GM12864 (cell line): ENCODE measurements around the gene OR2V2.
"Not testable (repeated sequence)": the region's sequence is repeated elsewhere in the genome, so short reads cannot be mapped to it uniquely, and the experiment has no call there.

ENCODE experiments used
- DNase-seq: peaks from one replicate; pipeline ENCODE4 v3.0.0-alpha.2; 2011; ENCODE audit warnings: low read depth
- H3K4me3 ChIP-seq: 2 replicates; pipeline ENCODE4 v1.5.1; 2011; ENCODE audit warnings: mild to moderate bottlenecking, low read depth, low read length, control low read depth
- TF ChIP-seq, protein P1 (sequence below): IDR thresholded peaks from 2 replicates; pipeline ENCODE4 v1.5.1; 2011; ENCODE audit warnings: low read depth, mild to moderate bottlenecking, moderate library complexity, low read length, control low read depth, inconsistent platforms; ENCODE audit errors: missing control alignments

OR2V2 gene

DNA sequence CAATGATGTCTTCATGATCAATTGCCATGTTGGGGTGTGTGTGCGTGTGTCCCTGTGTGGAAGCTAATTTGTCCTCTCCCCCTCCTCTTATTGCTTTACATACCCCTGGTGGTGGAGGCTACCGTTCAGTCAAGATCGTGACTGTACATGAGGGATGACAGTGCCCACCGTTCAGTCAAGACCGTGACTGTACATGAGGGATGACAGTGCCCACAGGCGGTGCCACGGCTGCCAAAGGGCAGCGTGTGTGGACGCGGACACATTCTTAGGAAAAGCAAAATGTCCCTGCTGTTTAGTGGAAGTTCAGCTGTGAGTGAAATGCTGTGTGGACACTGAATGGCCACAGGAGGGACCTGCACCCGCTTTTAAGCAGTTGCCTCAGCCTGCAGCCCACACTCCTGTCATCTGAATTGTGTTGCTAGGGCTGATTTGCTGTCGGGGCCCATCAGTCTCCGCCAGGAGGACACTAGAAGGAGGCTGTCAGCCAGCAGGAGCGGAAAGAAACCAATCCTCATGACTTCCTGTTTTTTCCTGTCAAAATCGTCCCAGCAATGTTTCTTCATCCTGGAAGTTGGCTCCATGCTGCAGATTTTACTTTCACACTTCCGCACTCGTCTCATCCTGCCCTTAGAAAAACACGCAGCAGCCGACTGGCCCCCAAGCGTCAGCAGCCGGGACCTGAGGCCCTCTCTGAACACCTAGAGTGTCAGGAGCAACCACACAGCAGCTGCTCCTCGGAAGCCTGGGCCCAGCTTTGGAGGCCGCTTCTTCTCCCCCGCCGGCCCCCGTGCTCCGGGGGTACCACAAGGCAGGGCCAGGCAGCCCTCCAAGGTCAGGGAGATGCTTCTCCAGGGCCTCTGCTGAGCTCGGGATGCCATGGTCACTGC lies 25.5 kb upstream of the OR2V2 start:
- TF ChIP-seq, protein P1, sequence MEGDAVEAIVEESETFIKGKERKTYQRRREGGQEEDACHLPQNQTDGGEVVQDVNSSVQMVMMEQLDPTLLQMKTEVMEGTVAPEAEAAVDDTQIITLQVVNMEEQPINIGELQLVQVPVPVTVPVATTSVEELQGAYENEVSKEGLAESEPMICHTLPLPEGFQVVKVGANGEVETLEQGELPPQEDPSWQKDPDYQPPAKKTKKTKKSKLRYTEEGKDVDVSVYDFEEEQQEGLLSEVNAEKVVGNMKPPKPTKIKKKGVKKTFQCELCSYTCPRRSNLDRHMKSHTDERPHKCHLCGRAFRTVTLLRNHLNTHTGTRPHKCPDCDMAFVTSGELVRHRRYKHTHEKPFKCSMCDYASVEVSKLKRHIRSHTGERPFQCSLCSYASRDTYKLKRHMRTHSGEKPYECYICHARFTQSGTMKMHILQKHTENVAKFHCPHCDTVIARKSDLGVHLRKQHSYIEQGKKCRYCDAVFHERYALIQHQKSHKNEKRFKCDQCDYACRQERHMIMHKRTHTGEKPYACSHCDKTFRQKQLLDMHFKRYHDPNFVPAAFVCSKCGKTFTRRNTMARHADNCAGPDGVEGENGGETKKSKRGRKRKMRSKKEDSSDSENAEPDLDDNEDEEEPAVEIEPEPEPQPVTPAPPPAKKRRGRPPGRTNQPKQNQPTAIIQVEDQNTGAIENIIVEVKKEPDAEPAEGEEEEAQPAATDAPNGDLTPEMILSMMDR: peak; percentile 4
- no peak overlapping the region for H3K4me3 ChIP-seq
- no peak for DNase-seq

DNA sequence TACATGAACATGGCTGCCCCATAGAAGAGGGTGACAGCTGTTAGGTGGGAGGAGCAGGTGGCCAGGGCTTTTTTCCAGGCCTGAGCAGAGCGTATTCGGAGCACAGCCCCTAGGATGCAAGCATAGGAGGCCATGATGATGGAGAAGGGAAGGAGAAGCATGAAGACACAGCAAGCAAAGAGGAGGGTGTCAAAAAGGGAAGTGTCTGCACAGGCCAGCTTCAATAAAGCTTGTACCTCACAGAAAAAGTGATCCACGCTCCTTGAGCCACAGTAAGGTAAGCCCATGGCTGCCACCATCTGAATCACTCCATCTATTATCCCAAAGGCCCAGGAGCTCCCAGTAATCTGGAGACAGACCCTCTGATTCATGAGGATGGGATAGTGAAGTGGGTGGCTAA lies 22.9 kb upstream of the OR2V2 start:
- TF ChIP-seq, protein P1: no peak
- no peak for DNase-seq
- no peak overlapping the region for H3K4me3 ChIP-seq

DNA sequence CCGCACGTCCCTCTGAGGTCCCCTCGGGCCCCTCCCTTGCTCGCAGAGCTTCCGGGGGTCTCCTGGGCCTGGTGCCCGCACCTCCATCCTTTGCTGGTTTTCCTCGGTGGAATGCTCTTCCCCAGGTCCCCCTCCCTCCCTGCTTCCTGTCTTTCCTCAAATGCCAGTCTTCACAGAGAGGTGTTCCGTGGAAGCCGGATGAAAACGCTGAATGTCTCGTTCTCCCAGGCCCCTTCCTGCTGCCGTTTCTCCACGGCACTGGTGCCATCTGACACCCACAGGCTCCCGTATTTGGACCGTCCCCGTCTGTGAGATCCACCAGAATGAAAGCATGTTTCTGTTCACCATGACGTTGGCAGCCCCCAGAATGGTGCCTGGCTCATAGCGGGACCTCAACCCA lies 20.5 kb upstream of the OR2V2 start:
- TF ChIP-seq, protein P1: no peak
- DNase-seq: no peak
- H3K4me3 ChIP-seq: no peak overlapping the region

DNA sequence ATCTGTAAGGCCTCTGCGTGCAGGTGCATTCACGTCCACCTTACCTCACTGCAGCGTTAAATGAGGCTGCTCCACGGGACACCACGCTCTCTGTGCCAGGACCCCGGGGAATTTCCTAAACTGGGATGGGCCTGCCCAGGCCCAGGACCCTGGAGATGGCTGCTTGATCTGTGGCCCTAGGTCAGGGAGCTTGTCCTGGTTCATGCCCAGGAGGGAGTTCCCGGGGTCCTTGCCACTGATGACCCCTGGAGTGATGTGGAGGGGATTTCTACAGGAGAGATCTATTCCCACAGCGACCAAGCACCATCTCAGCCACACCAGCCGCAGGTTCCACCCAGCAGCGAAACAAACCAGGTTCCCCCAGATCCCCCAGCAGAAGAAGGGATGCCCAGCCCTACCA lies 19.9 kb upstream of the OR2V2 start:
- TF ChIP-seq, protein P1: no peak
- DNase-seq: no peak
- H3K4me3 ChIP-seq: no peak overlapping the region

DNA sequence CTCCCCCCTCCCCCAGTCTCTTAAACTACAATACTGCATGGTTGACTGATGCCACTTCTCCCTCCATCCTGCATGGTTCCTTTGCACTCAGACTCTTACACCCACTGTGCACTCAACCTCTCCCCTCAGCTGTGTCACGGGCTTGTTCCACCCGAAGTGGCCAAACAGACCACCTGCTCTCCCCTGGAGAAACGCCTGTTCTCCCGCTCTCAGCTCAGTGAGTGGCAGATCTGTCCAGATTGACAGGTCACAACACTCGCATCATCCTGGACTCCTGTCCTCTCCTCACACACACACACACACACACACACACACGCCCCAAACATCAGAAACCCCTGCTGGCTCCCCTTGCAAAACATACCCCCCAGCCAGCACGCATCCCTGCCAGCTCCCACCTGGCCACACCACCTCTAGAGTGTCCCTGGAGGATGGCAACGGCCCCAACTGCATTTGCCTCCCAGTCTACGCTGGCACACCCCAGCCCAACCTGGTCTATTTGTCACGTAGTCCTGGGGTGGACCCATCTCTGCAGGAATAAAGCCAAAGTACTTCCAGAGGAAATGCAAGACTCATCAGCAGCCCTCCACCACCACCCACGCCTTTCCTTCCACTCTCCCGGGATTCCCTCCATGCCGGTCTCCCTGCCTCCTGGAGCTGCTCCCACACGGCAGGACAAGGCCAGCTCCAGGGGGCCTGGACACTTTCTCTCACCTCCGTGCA lies 19.3 kb upstream of the OR2V2 start:
- H3K4me3 ChIP-seq: no peak overlapping the region
- TF ChIP-seq, protein P1: no peak
- DNase-seq: no peak

DNA sequence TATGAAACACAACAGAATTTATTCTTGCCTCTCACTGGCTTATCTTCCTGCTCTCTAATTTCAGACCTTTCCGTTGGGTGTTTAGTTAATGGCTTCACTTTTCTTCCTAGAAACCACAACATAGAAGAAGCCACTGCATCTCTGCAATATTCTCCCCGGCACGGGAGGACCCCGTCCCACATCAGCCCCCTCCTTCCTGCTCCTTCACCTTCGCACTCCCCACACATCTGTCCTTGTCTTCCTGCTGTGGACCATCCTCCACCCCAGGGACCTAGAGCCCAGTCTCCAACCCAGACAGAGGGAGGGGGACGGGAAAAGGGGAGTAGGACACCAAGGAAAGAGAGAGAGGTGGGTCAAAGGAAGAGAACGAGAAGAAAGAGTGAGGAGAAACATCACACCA lies 17.8 kb upstream of the OR2V2 start:
- DNase-seq: no peak
- H3K4me3 ChIP-seq: no peak overlapping the region
- TF ChIP-seq, protein P1: no peak

DNA sequence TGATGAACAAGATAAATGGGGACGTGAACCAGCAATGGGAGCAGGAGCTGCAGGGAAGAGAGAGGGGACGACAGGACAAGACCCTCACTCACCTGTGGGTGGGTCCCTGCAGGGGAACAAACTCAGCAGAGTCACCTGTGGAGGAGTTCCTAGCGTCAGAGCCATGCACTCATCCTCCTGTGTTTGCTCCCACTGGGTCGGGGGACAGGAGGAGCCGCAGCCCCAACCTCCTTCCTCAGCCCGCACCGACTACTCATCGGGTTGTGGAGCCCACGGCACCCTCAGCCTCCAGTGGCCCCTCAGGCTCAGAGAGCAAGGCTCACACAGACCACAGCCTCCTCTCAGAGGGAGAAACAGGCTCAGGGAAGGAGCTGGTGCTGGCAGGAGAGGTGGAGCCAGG lies 17.3 kb upstream of the OR2V2 start:
- not testable (repeated sequence) for DNase-seq, H3K4me3 ChIP-seq
